MM.1S (cell line): ENCODE data around the gene PHF24.
"Not testable (repeated sequence)": the region's sequence is repeated elsewhere in the genome, so short reads cannot be mapped to it uniquely, and the experiment has no call there.

Experiments used
- DNase-seq: peaks from one replicate; pipeline ENCODE4 v3.0.0-alpha.2; 2015
- H2AFZ ChIP-seq: fragments of 300-600 bp; sonication (generic); 2 replicates; pipeline ENCODE4 v1.6.0; 2016; ENCODE audit warnings: antibody characterized with exemption, low read length
- H3F3A ChIP-seq: fragments of 300-600 bp; sonication (generic); 2 replicates; pipeline ENCODE4 v1.6.1; 2016; ENCODE audit warnings: mild to moderate bottlenecking, antibody characterized with exemption, low read length, moderate library complexity, mixed read lengths; ENCODE audit not compliant: insufficient read depth
- H3K27ac ChIP-seq: fragments of 300-600 bp; sonication (generic); 2 replicates; pipeline ENCODE4 v1.5.1; 2016; ENCODE audit warnings: mild to moderate bottlenecking, low read length
- H3K27me3 ChIP-seq: fragments of 300-600 bp; sonication (generic); replicated peaks from 2 replicates; pipeline ENCODE4 v1.6.0; 2016; ENCODE audit warnings: low read length; ENCODE audit not compliant: insufficient read depth
- H3K36me3 ChIP-seq: fragments of 300-600 bp; sonication (generic); replicated peaks from 2 replicates; pipeline ENCODE4 v1.6.1; 2016; ENCODE audit warnings: mild to moderate bottlenecking, low read length, mixed read lengths; ENCODE audit not compliant: insufficient read depth
- H3K4me1 ChIP-seq: fragments of 300-600 bp; sonication (generic); 2 replicates; pipeline ENCODE4 v1.6.1; 2016; ENCODE audit warnings: low read length, mixed read lengths
- H3K4me2 ChIP-seq: fragments of 300-600 bp; sonication (generic); 2 replicates; pipeline ENCODE4 v1.6.0; 2016; ENCODE audit warnings: low read depth, low read length
- H3K4me3 ChIP-seq: fragments of 300-600 bp; sonication (generic); 2 replicates; pipeline ENCODE4 v1.5.1; 2016; ENCODE audit warnings: low read length, mixed read lengths
- H3K79me2 ChIP-seq: fragments of 300-600 bp; sonication (generic); 2 replicates; pipeline ENCODE4 v1.6.1; 2016; ENCODE audit warnings: mixed run types, low read length, mixed read lengths
- H3K9ac ChIP-seq: fragments of 300-600 bp; sonication (generic); 2 replicates; pipeline ENCODE4 v1.6.1; 2016; ENCODE audit warnings: low read length, mixed read lengths
- H3K9me2 ChIP-seq: fragments of 300-600 bp; sonication (generic); replicated peaks from 2 replicates; pipeline ENCODE4 v1.6.1; 2016; ENCODE audit warnings: mild to moderate bottlenecking, low read length, mixed read lengths; ENCODE audit not compliant: insufficient read depth
- H3K9me3 ChIP-seq: fragments of 300-600 bp; sonication (generic); replicated peaks from 2 replicates; pipeline ENCODE4 v1.6.1; 2016; ENCODE audit warnings: mild to moderate bottlenecking, low read length, mixed read lengths; ENCODE audit not compliant: insufficient read depth
- H4K20me1 ChIP-seq: fragments of 300-600 bp; sonication (generic); 2 replicates; pipeline ENCODE4 v1.6.1; 2016; ENCODE audit warnings: mild to moderate bottlenecking, low read length, moderate library complexity, mixed read lengths; ENCODE audit not compliant: insufficient read depth
- EZH2 ChIP-seq: fragments of 300-600 bp; sonication (generic); optimal IDR thresholded peaks from 2 replicates; pipeline ENCODE3; 2017; ENCODE audit warnings: low read depth, mild to moderate bottlenecking, antibody characterized with exemption, low read length, mixed read lengths
- EZH2phosphoT487 ChIP-seq: fragments of 300-600 bp; sonication (generic); IDR thresholded peaks from 2 replicates; pipeline ENCODE4 v1.6.1; 2018; ENCODE audit warnings: antibody characterized with exemption, low read length
- TF ChIP-seq, protein P1 (sequence below): fragments of 300-600 bp; sonication (generic); IDR thresholded peaks from 2 replicates; pipeline ENCODE4 v1.5.1; 2016; ENCODE audit warnings: antibody characterized with exemption, low read length, mixed read lengths

Gene PHF24

DNA sequence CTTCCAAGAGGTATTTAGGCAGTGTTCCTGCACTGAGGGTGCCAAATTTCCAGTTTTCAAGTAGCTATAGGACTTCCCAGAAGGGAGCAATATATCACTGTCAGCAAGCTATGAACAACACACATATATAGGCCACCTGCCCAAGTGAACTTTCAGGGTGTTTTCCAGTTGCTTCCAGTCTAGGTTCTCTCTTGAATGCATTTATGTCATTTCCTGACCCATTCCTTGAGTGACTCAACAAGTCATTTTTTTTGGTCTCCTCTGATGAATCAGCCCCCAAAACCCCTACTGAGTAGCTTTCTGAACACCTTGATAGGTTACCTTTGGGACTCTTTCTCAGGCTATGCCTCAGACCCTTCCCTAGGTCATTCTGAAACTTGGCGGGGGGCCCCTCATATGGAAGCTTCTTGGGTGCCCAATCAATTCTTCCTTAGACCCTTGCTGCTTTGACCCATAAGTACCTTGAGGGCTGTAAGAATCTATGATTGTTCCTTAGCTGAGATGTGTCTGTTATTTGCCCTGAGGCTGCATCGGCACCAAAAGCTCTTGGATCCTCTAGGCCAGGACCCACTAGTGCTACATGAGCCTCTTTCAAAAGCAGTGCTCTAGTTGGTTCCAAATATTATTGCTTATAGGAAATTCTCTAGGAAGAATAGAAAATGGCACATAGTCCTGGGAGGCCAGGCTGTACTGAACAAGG, 43.9 kb downstream of the PHF24 start:
- H3K9me2 ChIP-seq: no peaks in the 10 kb centered on the region
- no peak for DNase-seq
- no peak overlapping the region for H3K4me2 ChIP-seq
- no peaks in the 10 kb centered on the region for H4K20me1 ChIP-seq
- no peaks in the 10 kb centered on the region for H3K27me3 ChIP-seq
- no peak overlapping the region for H3K9ac ChIP-seq
- H3K27ac ChIP-seq: no peak overlapping the region
- H3K4me1 ChIP-seq: no peaks in the 10 kb centered on the region
- H3F3A ChIP-seq: no peaks in the 10 kb centered on the region
- no peaks in the 10 kb centered on the region for H3K79me2 ChIP-seq
- no peaks in the 10 kb centered on the region for H3K36me3 ChIP-seq
- H2AFZ ChIP-seq: no peak overlapping the region
- no peaks in the 10 kb centered on the region for H3K9me3 ChIP-seq
- H3K4me3 ChIP-seq: no peak overlapping the region
- TF ChIP-seq EZH2 (no peak), EZH2phosphoT487 (no peak)
- TF ChIP-seq, protein P1, sequence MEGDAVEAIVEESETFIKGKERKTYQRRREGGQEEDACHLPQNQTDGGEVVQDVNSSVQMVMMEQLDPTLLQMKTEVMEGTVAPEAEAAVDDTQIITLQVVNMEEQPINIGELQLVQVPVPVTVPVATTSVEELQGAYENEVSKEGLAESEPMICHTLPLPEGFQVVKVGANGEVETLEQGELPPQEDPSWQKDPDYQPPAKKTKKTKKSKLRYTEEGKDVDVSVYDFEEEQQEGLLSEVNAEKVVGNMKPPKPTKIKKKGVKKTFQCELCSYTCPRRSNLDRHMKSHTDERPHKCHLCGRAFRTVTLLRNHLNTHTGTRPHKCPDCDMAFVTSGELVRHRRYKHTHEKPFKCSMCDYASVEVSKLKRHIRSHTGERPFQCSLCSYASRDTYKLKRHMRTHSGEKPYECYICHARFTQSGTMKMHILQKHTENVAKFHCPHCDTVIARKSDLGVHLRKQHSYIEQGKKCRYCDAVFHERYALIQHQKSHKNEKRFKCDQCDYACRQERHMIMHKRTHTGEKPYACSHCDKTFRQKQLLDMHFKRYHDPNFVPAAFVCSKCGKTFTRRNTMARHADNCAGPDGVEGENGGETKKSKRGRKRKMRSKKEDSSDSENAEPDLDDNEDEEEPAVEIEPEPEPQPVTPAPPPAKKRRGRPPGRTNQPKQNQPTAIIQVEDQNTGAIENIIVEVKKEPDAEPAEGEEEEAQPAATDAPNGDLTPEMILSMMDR: no peak

DNA sequence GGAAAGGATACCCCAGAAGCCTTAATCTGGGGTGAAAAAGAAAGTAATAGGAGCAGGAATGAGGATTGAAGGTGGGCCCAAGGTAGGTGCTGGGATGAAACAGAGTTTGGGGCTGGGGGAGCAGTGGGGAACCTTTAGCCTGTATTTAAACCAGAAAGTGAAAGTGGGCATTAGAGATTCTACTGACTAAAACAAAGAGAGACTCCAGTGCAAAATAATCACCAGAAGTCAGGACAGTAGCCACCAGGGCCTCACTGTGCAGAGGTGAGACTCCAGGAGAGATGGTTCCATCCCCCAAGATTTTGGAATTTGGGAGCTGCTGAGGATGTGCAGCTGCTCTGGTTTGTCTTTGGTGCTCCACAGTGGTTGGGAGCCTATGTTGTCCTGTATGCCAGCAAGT, 44.5 kb downstream of the PHF24 start:
- Histone ChIP-seq H3F3A (no peaks in the 10 kb centered on the region), H3K4me1 (no peaks in the 10 kb centered on the region), H3K9me2 (no peaks in the 10 kb centered on the region), H3K79me2 (no peaks in the 10 kb centered on the region), H3K9me3 (no peaks in the 10 kb centered on the region), H3K36me3 (no peaks in the 10 kb centered on the region), H3K4me2 (no peak overlapping the region), H3K9ac (no peak overlapping the region), H4K20me1 (no peaks in the 10 kb centered on the region), H3K4me3 (no peak overlapping the region), H2AFZ (no peak overlapping the region), H3K27ac (no peak overlapping the region), H3K27me3 (no peaks in the 10 kb centered on the region)
- no peak for DNase-seq
- TF ChIP-seq, protein P1: no peak
- TF ChIP-seq EZH2phosphoT487 (no peak), EZH2 (no peak)

DNA sequence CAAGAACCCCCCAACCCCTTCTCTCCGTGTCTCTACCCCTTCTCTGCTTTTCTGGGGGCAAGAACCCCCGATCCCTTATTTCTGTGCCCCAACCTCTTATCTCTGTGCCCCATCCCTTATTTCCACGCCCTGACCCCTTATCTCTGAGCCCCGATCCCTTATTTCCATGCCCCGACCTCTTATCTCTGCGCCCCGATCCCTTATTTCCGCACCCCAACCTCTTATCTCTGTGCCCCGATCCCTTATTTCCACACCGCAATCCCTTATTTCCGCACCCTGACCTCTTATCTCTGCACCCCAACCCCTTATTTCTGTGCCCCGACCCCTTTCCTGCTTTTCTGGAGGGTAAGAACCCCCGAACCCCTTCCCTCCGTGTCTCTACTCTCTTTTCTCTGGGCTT, 46.2 kb downstream of the PHF24 start:
- not testable (repeated sequence) for H4K20me1 ChIP-seq, H3K4me2 ChIP-seq, H3K36me3 ChIP-seq, H3K4me3 ChIP-seq, H3F3A ChIP-seq, H3K79me2 ChIP-seq, H3K4me1 ChIP-seq, H3K9me2 ChIP-seq, H2AFZ ChIP-seq, H3K27ac ChIP-seq, H3K9ac ChIP-seq, DNase-seq, H3K27me3 ChIP-seq, H3K9me3 ChIP-seq

DNA sequence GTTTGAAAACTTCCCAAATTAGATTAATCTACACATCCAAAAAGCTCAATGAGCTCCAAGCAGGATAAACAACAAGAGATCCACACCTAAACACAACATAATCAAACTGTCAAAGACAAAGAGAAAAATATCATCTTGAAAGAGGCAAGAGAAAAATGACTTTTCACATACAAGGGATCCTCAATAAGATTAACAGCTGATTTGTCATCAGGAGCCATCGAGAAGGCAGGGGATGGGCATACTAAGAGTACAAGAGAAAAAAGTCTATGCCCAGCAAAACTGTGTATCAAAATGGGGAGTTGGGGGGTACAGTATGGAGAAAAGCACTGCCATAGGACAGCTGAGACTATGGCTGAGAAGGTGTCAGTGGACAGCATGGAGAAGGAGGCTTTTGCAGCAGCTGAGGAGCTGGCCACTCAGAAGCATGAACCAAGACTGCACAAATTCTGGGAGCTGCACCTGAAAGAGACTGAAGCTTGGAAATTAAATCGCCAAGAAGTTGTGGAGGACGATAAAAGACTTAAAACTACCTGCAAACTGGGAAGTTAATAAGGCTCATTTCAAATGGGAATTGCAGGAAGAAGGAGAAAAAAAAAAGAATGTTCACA, 52.4 kb downstream of the PHF24 start:
- H3K4me3 ChIP-seq: no peak overlapping the region
- H3K9me2 ChIP-seq: no peaks in the 10 kb centered on the region
- TF ChIP-seq EZH2: no peak
- TF ChIP-seq, protein P1: no peak
- no peak for TF ChIP-seq EZH2phosphoT487
- H3K4me2 ChIP-seq: no peak overlapping the region
- no peaks in the 10 kb centered on the region for H3K79me2 ChIP-seq
- no peak for DNase-seq
- peaks cover 2% of the 10 kb centered on the region; the same call in 1 of the 2 replicates for H3K36me3 ChIP-seq
- no peaks in the 10 kb centered on the region for H3K27me3 ChIP-seq
- no peaks in the 10 kb centered on the region for H3K4me1 ChIP-seq
- H4K20me1 ChIP-seq: no peaks in the 10 kb centered on the region
- H3F3A ChIP-seq: no peaks in the 10 kb centered on the region; the same call in 1 of the 2 replicates
- H3K9ac ChIP-seq: no peak overlapping the region
- H3K9me3 ChIP-seq: no peaks in the 10 kb centered on the region
- H2AFZ ChIP-seq: no peak overlapping the region
- H3K27ac ChIP-seq: no peak overlapping the region
